KG1 (cell line): ENCODE measurements around the gene BRAT1.
"Not testable (repeated sequence)": the region's sequence is repeated elsewhere in the genome, so short reads cannot be mapped to it uniquely, and the experiment has no call there.

ENCODE experiments used
- DNase-seq: peaks from one replicate; lab custom pipeline; 2025; lab: John Stamatoyannopoulos, UW

Gene BRAT1

DNA sequence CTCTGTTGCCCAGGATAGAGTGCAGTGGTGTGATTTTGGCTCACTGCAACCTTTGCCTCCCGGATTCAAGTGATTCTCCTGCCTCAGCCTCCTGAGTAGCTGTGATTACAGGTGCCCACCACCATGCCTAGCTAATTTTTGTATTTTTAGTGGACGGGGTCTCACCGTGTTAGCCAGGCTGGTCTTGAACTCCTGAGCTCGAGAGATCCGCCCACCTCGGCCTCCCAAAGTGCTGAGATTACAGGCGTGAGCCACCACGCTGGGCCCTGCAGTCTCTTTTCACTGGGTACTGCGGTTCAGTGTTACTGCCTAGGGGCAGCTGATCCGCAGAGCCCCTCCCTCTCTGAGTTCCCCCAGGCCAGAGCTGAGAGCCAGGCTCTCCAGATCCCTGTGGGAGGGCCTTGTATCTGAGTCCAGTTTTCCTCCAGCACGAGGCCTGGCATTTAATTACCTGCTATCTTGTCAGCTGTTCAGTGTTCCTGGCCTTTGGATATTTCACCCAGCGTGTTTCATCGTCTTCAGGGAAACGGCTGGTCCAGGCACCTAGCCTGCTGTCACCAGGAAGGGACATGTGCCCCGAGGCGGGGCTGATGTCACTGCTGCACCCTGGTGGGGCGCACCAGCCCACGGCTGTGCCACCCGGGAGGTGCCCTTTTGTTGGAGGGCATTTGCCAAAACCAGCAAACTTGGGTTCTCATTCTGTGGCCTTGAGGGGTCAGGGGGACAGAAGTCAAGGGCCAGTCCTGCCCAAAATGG is 19.3 kb downstream of the BRAT1 start:
- DNase-seq = not testable (repeated sequence)

DNA sequence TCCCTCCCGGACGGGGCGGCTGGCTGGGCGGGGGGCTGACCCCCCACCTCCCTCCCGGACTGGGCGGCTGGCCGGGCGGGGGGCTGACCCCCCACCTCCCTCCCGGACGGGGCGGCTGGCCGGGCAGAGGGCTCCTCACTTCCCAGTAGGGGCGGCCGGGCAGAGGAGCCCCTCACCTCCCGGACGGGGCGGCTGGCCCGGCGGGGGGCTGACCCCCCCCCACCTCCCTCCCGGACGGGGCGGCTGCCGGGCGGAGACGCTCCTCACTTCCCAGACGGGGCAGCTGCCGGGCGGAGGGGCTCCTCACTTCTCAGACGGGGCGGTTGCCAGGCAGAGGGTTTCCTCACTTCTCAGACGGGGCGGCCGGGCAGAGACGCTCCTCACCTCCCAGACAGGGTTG is 21.1 kb downstream of the BRAT1 start:
- not testable (repeated sequence) for DNase-seq

DNA sequence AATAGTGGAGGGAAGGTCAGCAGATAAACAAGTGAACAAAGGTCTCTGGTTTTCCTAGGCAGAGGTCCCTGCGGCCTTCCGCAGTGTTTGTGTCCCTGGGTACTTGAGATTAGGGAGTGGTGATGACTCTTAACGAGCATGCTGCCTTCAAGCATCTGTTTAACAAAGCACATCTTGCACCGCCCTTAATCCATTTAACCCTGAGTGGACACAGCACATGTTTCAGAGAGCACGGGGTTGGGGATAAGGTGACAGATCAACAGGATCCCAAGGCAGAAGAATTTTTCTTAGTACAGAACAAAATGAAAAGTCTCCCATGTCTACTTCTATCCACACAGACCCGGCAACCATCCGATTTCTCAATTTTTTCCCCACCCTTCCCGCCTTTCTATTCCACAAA is 21.8 kb downstream of the BRAT1 start:
- not testable (repeated sequence) for DNase-seq

GRCh38 chr7:2532816-2533215 is 22.5 kb downstream of the BRAT1 start:
- DNase-seq = not testable (repeated sequence)

- not testable (repeated sequence) for DNase-seq
Observed at GRCh38 chr7:2532199-2532772, 23.0 kb downstream of the BRAT1 start.

DNA sequence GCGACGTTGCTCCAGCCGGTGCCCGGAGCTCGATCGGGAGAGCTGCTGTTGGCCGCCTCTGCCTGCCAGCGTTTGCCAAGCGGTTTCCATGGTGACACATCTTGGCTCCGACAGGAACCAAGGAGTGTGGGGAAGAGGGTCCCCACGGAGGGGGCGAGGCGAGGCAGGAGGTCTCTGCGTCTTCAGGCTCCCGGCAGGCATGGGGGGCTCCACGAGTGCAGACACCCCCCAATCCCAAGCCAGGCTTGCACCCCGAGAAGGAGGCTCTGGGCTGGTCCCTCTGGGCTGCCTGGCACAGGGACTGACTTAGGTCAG is 23.6 kb downstream of the BRAT1 start:
- DNase-seq = not testable (repeated sequence)

GRCh38 chr7:2530994-2531795 is 24.1 kb downstream of the BRAT1 start:
- not testable (repeated sequence) for DNase-seq

DNA sequence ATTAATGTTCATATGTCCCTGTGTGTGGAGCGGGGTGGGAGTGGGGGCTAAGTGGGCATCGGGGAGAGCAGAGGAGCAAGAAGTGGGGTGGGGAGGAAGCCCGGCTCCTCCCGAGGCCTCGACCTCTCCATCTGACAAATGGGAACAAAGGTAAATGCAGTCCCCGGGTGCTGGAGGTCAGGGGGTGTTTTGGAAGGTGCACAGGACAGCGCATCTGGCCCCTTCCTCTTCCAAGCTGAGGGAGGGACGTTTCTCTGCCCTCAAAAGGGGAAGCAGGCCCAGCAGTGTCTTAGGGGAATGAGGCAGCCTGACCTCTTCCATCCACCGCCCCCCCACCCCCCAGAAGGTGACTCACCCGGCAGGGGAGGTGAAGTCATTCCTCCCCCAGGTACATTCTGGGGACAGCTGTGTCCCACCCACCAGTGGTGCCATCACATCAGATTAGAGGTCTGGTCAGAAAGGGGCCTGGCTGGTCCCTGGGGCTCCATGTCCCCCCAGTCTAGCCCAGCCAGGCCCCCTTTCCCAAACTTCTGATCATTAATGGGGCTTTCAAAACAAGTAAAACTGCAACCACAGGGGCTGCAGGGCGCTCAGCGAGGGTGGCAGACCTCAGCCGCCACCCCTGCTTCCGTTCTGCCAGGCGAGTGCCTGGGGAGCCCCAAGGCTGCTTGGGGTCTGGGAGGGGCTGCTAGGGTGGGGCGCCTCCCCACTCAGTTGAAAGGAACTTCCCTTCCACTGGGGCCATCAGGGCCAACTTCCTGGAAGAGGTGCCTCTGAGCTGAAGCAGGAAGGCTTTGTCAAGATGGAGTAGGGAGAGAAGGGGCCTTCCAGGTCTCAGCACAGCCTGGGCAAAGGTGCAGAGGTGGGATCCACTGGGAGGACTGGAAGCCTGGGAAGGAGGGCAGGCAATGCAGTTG is 25.0 kb downstream of the BRAT1 start:
- peak; percentile 79 for DNase-seq

DNA sequence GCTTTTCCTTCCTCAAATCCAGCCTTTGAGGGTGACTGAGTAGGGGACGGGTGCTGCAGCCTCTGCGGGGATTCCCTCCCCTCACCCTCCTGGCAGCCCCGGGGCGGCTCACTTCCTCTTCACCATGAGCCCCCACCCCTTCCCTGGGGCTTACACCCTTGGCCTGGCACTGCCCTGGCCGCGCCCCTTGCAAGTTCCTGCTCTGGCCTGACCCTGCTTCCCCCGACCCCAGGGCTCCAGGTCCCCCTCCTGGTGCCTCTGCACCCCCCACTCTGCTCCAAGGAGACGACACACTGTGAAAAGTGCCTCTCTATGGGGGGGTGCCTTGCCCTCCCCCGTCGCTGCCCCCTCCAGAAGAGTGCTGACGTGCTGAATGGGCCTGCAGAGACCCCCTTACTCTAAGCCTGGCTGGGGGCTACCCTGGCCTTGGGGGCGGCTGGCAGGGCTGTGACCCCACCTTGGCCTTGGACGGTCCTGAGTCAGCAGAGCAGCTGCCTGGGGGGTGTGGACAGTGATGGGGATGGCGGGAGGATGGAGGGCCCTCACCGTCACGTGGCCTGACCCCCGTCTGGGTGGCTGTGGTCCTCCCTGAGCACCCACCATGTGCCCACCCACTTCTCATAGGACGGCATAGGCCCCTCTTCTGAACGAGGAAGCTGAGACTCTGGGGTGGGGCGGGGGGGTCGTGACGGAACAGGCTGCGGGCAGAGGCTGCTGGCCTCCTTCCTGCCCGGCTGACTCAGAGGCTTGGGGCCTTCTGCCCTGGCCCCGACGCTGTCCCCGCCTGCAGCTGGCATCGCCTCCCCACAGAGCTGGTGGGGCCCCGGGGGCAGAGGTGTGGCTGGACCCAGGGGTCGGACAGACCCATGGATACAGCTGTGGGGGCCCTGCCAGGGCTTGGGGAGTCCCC is 25.9 kb downstream of the BRAT1 start:
- peak; percentile 79 for DNase-seq

DNA sequence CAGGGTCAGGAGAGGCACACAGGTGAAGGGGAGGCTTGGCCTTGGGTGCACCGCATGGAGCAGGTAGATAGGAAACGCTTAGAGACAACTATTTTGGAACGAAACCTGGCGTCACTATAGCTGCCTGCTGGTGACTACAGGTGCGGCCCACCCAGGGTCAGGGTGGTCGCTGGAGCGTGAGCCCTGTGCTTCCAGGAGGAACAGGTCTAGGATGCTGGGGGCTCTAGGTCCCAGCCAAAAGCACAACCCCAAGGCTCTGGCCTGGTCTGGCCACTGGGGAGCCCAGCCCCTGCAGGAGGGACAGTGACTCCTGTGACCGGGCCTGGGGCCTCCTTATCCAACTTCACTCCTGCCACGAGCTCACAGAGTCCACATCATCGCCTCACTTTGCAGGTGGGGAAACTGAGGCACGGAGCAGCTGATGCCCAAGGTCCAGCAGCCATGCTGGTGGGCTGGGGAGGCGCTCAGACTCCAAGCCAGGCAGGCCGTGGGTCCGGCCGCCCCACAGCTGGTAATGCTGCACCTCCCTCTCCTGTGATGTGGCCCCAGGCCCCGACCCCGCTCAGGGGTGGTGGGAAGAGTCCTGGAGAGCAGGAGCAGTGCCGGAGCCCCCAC is 26.7 kb downstream of the BRAT1 start:
- DNase-seq = no peak

- no peak for DNase-seq
Observed at GRCh38 chr7:2527505-2528467, 27.5 kb downstream of the BRAT1 start.

DNA sequence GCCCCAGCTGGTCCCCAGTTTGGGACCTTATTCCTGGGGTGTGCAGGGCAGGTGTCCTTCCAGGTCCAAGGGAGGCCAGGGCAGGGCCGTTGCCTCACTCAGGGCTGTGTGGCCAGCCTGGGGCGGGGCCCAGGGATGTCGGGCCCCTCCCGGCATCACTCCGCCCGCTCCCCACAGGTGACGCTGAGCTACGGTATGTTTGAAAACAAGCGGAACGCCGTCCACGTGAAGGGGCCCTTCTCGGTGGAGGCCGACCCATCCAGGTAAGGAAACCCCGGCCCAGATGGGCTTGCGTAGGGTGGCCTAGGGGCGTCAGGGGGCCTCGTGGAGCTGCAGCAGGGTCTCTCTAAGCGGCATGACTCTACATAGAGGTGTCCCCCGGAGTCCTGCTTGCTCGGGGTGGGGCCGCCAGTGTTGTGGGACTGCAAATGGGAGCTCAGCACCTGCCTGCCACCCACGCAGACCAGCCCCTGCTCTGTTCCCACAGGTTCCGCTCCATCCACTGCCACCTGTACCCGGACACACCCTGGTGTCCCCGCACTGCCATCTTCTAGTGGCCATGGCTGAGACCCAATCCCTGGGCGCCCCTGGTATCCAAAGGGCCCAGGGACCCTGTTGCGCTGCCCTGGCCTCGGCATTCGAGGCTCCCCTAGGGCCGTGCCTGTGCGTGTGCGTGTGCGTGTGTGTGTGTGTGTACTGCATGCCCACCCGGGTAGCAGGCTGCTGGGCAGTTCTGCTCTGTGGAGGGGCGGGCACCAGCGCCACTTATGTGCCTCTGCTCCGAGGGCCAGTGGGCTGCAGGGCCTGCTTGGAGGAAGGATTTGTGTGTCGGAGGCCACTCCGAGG is 28.4 kb downstream of the BRAT1 start:
- DNase-seq = no peak

DNA sequence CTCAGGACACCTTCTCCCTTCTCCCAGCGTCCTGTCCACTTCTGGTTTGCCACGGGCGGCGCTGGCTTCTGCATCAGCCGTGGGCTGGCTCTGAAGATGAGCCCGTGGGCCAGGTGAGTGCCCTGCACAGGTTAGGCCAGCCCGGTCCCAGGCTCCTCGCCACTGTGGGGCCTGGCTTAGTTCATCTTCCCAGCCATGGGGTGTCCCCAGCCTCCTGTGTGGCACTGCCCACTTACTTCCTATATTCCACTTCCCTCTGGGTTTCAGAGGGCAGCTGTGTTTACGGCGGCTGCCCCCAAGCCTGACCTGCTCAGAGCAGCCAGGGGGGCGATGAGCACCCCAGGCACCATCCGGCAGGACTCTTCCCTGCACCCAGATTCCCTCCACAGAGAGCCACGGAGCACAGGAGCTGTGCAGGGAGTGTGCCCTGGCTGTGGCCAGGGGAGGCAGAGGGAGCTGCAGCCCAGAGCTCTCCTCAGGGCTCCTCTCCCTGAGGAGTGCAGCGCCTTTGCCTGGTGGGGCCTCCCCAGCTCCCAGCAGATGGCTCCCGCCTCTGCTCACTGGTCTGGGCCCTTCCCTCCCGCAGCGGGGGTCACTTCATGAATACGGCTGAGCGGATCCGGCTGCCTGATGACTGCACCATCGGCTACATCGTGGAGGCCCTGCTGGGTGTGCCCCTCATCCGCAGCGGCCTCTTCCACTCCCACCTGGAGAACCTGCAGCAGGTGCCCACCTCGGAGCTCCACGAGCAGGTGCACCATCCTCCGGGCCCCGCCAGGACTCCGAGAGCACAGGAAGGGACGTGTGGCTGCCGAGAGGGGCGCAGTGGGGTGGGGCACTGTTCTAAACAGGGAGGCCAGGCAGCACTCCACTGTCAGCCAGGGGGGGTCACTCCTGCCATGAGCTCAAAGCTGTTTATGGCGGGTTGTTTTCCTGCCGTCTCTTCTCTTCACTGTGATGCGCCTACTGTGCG is 29.4 kb downstream of the BRAT1 start:
- DNase-seq = no peak

DNA sequence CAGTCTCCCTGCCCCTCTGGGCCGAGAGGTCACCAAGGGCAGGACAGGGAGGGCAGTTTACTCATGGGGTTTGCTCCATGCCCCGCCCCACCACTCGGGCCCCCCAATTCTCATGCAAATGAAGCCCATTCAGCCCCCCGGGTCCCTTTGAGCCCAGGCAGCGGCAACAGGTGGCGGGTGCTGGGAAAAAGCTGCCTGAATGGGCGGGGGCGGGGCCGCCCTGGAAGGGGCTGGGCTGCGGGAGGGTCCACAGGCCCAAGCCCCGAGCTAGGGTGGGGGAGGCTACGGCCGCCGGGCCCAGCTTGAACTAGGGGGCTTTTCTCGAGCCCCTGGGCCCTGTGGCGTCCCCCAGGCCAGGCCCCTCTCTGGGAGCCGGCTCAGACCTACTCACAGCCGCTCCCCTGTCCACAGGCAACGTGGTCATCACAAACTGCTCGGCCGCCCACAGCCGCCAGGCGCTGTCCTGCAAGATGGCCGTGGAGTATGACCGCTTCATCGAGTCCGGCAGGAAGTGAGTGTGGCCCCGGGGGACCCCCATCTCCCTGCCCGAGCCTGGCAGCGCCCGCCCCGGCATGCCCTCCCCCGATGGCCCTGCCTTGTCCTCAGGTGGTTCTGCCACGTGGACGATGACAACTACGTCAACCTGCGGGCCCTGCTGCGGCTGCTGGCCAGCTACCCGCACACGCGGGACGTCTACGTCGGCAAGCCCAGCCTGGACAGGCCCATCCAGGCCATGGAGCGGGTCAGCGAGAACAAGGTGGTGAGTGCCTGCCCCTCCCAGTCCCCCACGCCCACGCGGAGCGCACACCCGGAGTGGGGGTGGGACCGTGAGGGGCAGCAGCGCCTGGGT is 30.3 kb downstream of the BRAT1 start:
- DNase-seq = no peak

GRCh38 chr7:2523941-2524807 is 31.1 kb downstream of the BRAT1 start:
- DNase-seq = no peak
